Subcutaneous adipose tissue (tissue), 4 donors: Measurements from ENCODE around the gene SFMBT1. TPM values are rescaled to one million over a fixed set of nuclear protein-coding genes. Genes with fewer than 3 reads are reported as not detected.

ENCODE experiments used
- CTCF ChIP-seq: fragments of 450-650 bp; IDR thresholded peaks from one replicate; pipeline ENCODE4 v1.5.1; 2016; ENCODE audit warnings: low read depth, mild to moderate bottlenecking, control low read depth, antibody characterized with exemption, moderate library complexity
- total RNA-seq, 4 donors: library from RNA; depleted of rRNA; stranded (reverse); fragments of >200 nt; gene quantifications; one replicate each; pipeline ENCODE4 v1.1.0, GENCODE V29; 2016

The SFMBT1 gene
- total RNA-seq, 4 donors from 2014 or later = 4.9 to 15.5 (median 12.2) TPM

DNA sequence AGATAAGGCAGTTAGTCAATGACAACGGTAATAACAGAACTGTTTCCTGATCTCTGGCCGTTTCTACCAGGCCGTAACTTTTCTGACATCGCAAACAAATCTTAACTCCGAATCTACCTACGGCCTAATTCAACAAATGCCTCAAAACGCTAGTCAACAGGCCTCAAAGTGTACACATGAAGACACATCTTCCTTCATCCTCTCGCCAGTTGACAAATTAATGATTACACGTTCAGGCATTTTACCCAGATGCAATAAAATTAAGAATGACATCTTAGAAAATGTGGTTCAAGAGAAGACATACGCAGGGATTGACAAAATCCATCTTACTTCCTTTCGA lies 1.5 kb downstream of the SFMBT1 start:
- TF ChIP-seq CTCF = no peak

DNA sequence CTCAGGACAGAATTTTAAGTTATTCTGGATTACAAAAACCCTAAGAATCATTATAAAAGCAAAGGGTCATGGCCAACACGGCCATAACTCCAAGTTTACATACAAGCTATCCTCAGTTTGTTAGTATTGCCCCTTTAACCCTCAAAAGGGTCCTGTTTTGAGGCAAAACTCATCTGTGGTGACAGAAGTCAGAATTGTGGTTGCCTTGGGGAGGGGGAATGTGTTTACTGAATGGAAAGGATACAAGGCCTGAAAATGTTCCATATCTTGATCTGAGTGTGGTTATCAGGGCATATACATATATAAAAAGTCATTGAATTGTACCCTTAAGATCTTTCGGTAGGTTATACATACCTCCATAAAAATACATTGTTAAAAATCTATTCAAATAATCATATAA lies 2.1 kb downstream of the SFMBT1 start:
- TF ChIP-seq CTCF = no peak

GRCh38 chr3:53042651-53043050 lies 3.2 kb downstream of the SFMBT1 start:
- TF ChIP-seq CTCF = no peak

- TF ChIP-seq CTCF = no peak
These were observed 5.5 kb downstream of the SFMBT1 start for GRCh38 chr3:53040351-53040820.

DNA sequence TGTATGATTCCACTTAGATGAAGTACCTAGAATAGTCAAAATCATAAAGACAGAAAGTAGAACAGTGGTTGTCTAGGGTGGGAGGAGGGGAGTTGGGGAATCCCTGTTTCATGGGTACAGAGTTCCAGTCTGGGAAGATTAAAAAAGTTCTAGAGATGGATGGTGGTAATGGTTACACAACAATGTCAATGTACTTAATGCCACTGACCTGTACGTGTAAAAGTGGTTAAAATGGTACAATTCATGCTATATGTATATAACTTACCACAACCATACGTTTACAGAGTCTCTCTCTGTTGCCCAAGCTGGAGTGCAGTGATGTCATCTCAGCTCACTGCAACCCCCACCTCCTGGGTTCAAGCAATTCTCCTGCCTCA lies 6.5 kb downstream of the SFMBT1 start:
- TF ChIP-seq CTCF = no peak

DNA sequence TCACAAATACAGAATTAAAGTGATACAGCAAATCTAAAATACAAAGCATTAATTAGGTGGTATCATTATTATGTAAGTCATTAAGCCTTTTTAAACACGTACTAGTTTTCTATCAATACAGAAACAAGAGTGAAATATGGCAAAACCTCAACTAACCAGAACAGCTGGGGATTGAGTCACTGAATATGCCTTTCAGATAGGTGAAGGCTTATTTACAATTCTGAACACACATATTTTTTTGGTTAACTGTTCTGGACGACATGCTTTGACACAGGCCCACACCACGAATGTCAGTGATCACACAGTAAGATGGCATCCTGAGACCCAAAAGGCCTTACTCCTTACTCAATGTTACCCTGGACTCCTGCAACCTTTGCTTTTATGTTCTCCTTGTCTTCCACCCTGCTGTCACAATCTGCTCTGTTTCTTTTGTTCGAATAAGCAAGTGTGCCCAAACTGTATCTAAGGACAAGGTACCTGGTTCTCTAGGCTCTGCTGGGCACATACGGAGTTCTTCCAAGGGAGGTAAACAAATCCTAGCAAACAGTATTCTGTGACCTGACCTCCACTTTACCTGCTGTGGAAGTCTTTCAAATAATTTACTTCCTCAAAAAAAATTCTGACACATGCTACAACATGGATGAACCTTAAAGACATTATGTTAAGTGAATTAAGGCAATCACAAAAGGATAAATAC lies 7.0 kb downstream of the SFMBT1 start:
- TF ChIP-seq CTCF = no peak

DNA sequence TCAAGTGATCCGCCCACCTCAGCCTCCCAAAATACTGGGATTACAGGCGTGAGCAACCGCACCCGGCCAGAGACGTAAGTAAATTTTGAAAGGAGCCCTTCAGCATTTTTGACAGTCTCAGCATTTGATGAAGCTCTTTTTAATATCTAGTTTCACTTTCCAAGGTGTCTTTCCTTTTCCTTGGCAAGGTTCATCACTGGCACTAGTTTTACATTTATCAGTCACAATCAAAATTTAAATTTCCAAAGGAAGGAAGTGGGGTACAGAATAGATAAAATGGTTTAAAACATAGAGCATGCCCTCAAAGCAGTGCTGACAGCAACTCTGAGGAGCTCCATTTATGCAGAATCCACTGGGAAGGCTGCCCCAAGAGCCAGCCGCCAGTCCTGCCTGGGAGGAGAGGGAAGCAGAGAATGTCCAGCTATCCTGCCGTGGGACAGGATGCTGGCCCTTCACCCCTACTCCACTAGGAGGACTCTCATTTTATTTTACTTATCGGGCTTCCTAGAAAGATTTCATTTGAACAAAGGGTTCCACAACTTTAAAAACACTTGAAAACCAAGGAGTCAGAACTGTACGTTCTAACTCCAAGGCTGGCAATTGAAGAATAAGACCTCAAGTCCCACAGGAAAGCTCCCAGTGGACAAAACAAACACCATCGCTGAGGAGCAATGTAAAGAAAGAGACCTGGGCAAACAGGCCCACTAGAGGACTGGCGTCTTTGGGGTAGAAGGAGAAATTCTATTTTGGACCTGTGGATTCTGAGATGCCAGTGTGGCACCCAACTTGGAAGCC lies 9.9 kb downstream of the SFMBT1 start:
- TF ChIP-seq CTCF = no peak
